Activated T-helper 9 cell treated with anti-CD3 and anti-CD28 coated beads, Interleukin-2, amount 50 U/mL, for 16 hours (primary cell): ENCODE data around the gene VPS35.
A peak's percentile ranks its signal among the peaks of the same experiment; 100 is the strongest.
"Not testable (repeated sequence)": the region's sequence is repeated elsewhere in the genome, so short reads cannot be mapped to it uniquely, and the experiment has no call there.

Source experiments
- DNase-seq: peaks from one replicate; pipeline ENCODE4 v3.0.0-alpha.2; 2020; ENCODE audit warnings: low read depth

The VPS35 gene

GRCh38 chr16:46658925-46659324, 30.1 kb downstream of the VPS35 start:
- no peak for DNase-seq

- DNase-seq, result no peak
Observed at GRCh38 chr16:46651305-46651704, 37.7 kb downstream of the VPS35 start.

- DNase-seq, result no peak
Observed at GRCh38 chr16:46650254-46650623, 38.7 kb downstream of the VPS35 start.

GRCh38 chr16:46649588-46650253, 39.3 kb downstream of the VPS35 start:
- DNase-seq, result no peak

- DNase-seq, result no peak
Observed at GRCh38 chr16:46648656-46649055, 40.3 kb downstream of the VPS35 start.

- no peak for DNase-seq
Observed at GRCh38 chr16:46638947-46639925, 49.7 kb downstream of the VPS35 start.

- no peak for DNase-seq
Observed at GRCh38 chr16:46632778-46633733, 55.9 kb downstream of the VPS35 start.

- DNase-seq, result no peak
Observed at GRCh38 chr16:46629331-46630219, 59.4 kb downstream of the VPS35 start.

- DNase-seq, result no peak
Observed at GRCh38 chr16:46627746-46628145, 61.2 kb downstream of the VPS35 start.

- not testable (repeated sequence) for DNase-seq
Observed at GRCh38 chr16:46626681-46627080, 62.3 kb downstream of the VPS35 start.

- not testable (repeated sequence) for DNase-seq
Observed at GRCh38 chr16:46624862-46625261, 64.1 kb downstream of the VPS35 start.

- DNase-seq, result not testable (repeated sequence)
Observed at GRCh38 chr16:46623707-46624106, 65.3 kb downstream of the VPS35 start.

- not testable (repeated sequence) for DNase-seq
Observed at GRCh38 chr16:46623246-46623645, 65.7 kb downstream of the VPS35 start.

GRCh38 chr16:46621934-46622676, 66.9 kb downstream of the VPS35 start:
- DNase-seq, result no peak

GRCh38 chr16:46621006-46621933, 67.7 kb downstream of the VPS35 start, which contains the start of gene SHCBP1:
Gene SHCBP1 (minus strand): TSS chr16:46621379. CDS start chr16:46621359, 20 bp downstream.
- DNase-seq, result peak; percentile 41

- no peak for DNase-seq
Observed at GRCh38 chr16:46620266-46621005, 68.5 kb downstream of the VPS35 start.

GRCh38 chr16:46618516-46618915, 70.5 kb downstream of the VPS35 start:
- no peak for DNase-seq

GRCh38 chr16:46614006-46614405, 75.0 kb downstream of the VPS35 start:
- DNase-seq, result no peak
